Activated effector memory CD4-positive, alpha-beta T cell treated with Interleukin-2 at 50 U/mL for 16 hours (primary cell): ENCODE results near the gene CDC73.

Experiments
- DNase-seq: peaks from one replicate; pipeline ENCODE4 v3.0.0-alpha.2; 2020

Gene CDC73

DNA sequence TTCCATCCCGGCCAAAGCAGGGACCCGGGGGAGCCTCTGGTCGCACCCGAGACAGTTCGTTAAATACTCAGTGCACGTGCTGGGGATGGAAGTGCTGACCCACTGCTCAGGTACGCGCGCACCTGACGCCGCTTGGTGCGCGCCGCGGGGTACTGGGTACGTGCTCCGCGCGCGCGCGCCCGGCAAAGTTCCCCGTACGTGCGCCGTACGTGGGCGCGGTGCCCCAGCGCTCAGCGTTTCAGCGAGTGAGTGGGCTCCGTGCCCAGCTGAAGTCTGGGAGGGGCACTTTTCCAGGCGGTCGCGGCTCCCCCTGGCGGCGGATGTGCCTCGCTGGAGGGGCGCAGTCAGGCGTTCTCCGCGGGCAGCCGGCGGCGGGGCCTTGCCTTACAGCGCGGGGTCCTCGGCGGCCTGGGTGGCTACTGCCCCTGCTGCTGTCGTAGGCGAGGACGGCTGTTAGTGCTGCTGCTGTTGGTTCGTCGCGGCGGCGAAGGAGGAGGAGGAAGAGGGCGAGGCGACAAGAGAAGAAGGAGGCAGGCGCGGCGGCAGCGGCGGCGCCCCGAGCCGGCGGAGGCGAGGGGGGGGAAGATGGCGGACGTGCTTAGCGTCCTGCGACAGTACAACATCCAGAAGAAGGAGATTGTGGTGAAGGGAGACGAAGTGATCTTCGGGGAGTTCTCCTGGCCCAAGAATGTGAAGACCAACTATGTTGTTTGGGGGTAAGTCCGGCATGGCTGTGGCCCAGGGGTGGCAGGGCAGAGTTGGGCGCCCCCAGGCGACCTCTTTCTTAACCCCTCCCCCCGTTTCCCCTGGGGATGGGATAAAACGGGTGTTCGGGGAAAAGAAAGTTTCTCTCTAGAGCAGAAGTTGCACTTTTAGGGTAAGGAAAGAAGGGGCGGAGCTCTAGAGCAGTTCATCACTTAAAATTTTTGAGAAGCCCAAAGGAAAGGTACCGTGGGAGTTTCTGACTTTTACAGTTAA lies at the start of gene CDC73:
Gene CDC73 (plus strand): TSS at position 416 of the 978 bp plus-strand sequence. CDS start 170 bp downstream, at position 586.
- DNase-seq, result peak; percentile 99

DNA sequence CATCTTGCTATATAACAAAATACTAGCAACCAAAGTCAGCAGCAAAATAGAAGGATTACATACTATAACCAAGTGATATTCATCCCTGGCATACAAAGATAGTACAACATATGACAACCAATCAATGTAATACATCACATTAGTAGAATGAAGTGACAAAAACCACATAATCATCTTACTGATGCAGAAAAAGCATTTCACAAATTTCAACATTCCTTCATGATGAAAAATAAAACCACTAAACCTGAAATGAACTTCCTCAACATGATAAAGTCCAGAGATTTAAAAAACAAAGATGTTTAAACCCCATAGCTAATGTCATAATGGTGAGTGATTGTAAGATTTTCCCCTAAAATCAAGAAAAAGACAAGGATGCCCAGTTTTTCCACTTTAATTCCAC lies 43.8 kb upstream of the CDC73 start:
- no peak for DNase-seq

DNA sequence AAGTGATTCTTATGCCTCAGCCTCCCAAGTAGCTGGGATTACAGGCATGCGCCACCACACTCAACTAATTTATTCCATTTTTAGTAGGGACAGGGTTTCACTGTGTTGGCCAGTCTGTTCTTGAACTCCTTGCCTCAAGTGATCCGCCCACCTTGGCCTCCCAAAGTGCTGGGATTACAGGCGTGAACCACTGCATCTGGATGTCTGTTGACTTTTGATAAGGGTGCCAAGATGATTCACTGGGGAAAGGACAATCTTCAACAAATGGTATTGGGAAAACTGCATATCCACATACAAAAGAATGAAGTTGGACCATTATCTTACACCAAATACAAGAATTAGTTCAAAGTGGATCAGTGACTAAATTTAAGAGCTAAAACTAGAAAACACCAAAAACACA lies 42.6 kb upstream of the CDC73 start:
- no peak for DNase-seq

GRCh38 chr1:193083365-193084088 lies 38.3 kb upstream of the CDC73 start:
- DNase-seq, result no peak

GRCh38 chr1:193085263-193085662 lies 36.6 kb upstream of the CDC73 start:
- DNase-seq, result no peak

DNA sequence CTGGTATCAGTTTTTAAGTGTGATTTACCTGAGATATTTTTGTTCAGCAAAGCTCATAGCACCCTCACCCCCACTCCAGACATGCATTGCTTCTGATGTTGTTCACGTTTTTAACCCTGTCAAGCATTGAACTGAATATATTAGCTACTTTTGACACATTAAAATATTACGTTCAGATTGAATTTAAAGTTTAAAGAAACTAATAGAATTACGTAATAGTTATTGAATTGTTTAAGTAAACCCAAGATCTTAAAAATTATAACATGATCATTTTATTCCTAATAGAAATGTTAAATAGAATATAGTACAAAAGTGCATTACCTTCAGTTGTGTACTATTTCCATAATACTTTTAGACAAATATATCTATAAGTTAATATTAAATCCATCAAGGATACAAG lies 35.5 kb upstream of the CDC73 start:
- DNase-seq, result no peak

GRCh38 chr1:193087893-193088292 lies 33.9 kb upstream of the CDC73 start:
- DNase-seq, result no peak

DNA sequence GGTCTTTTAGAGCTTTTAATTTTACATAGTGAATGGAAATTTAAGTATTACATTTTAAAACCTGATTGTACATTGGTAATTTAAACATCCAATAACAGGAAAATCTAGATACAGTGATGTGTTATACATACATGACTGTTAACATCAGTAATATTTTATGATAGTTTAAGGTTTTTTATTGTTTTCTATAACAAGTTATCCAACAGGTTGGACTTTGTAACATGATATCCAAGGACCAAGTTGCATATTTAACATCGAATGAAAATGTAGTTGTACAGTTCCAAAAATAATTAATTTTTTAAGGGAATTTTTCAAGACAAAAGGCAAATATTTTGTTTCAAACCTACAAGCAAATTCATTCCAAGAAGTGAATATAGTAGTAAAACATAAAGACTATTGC lies 31.0 kb upstream of the CDC73 start:
- no peak for DNase-seq

- DNase-seq, result no peak
These were observed 27.7 kb upstream of the CDC73 start for GRCh38 chr1:193094112-193094511.

- DNase-seq, result no peak
These were observed 19.2 kb upstream of the CDC73 start for GRCh38 chr1:193102662-193103061.

DNA sequence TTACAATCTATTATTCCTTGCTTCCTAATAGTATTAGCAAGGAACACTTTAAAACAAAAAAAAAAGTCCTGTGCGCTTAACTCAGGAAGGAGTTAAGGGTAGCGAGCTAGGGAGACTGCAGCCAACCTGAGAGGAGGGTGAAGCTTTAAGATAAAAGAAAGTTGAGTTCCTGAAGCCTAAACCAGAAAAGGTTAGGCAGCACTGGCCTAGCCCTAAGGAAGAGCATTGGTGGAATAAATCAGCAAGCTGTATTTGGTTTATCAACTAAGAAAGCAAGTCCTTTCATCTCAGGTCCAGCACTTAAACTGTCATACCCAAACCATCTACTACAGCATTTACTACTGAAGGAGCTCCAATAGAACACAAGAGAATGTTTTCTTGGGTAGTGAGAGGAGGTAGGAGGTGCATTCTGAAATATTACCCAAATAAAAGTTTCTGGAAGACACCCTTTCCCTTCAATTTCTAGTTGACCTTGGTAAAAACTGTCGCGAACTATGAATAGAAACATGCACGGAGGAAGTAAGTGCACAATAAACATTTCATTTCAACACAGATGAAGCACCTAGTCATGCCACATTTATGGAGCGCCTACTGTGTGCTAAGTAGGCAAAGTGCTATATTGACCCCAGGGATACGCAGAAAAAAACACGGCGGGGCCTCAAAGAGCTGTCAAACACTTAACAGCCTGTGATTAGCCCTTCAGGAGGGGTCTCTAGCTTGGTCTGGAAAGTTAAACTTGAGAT lies 17.9 kb upstream of the CDC73 start:
- DNase-seq, result no peak

GRCh38 chr1:193104502-193104906 lies 17.3 kb upstream of the CDC73 start:
- no peak for DNase-seq

- DNase-seq, result peak; percentile 51
These were observed 16.7 kb upstream of the CDC73 start, which contains the start of gene GLRX2 for GRCh38 chr1:193104907-193105820. Gene GLRX2 (minus strand): TSS chr1:193105414. CDS start chr1:193105382, 32 bp downstream.

GRCh38 chr1:193105821-193106177 lies 16.0 kb upstream of the CDC73 start:
- no peak for DNase-seq

GRCh38 chr1:193108471-193108870 lies 13.4 kb upstream of the CDC73 start:
- DNase-seq, result no peak

- no peak for DNase-seq
These were observed 12.2 kb upstream of the CDC73 start for GRCh38 chr1:193109619-193110018.

DNA sequence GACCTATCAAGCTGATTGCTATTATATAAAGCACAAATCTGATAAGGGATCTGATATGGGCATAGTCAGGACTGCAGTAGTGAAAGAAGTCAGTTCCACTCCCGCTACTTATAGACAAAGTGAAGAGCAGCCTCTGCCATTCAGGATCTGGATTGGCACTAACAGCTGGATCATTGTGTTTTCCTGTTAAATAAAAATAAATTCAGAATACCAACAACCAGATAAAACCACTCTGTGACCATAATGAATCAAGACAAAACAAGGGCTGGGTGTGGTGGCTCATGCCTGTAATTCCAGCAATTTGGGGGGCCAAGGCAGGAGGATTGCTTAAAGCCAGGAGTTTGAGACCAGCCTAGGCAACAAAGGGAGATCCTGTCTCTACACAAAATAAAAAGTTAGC lies 11.6 kb upstream of the CDC73 start:
- no peak for DNase-seq

GRCh38 chr1:193110864-193111263 lies 11.0 kb upstream of the CDC73 start:
- DNase-seq, result no peak

DNA sequence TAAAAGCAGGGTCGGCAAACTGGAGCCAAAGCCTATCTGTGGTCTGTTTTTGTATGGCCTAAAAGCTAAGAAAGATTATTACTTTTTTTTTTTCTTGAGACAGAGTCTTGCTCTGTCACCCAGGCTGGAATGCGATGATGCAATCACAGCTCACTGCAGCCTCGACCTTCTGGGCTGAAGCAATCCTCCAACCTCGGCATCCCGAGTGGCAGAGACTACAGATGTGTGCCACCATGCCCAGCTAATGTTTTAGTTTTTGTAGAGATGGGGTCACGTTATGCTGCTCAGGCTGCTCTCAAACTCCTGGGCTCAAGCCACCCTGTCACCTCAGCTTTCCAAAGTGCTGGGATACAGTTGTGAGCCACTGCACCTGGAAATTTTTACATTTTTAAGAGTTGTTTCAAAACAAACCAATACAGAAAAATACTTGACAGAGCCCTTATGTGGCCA lies 10.2 kb upstream of the CDC73 start:
- no peak for DNase-seq

DNA sequence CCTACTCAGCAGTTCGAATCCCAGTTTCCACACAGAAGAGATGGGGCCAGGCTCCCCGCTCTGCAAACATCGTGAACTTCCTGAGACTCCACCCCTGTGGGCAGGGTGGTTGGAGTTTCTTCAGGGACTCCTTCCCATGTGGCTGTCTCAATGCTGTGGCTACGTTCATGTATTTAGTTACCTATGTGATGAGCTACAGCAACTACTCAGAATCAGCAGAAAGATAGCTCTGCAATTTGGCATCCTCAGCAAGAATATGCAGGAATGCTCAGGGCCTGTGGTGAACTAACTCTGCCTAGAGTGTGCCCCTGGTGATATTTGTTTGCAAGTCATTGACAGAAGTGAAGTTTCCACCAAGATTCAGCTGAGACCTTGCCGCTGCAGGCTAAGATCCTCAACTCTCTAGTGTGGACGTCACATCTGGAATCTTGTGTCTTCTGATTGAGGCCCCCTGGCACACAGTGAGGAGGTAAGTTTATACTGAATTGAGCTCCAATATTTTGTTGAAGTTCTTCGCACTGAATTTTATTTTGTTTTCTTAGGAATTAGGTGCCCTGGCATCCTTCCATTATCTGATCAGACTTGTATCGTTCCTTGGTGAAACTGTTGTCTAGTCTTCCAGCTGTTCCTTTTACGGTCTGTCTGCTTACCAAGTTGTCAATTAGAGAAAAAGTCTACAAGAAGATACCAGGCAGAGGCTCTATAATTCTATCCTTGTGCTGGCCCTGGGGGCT lies 8.4 kb upstream of the CDC73 start:
- no peak for DNase-seq

GRCh38 chr1:193113992-193114332 lies 7.9 kb upstream of the CDC73 start:
- no peak for DNase-seq
